HUES64 (cell line): Measurements from ENCODE around the gene EYS.

Experiments
- H3K27ac ChIP-seq: 2 replicates; pipeline ENCODE4 v1.7.0; 2013; ENCODE audit warnings: low read depth, low read length, inconsistent platforms
- H3K27me3 ChIP-seq: 2 replicates; pipeline ENCODE4 v1.6.1; 2013; ENCODE audit warnings: mild to moderate bottlenecking, low read length; ENCODE audit not compliant: insufficient read depth
- H3K36me3 ChIP-seq: 2 replicates; pipeline ENCODE4 v1.6.1; 2013; ENCODE audit warnings: mild to moderate bottlenecking, low read length; ENCODE audit not compliant: insufficient read depth
- H3K4me1 ChIP-seq: 2 replicates; pipeline ENCODE4 v1.6.1; 2013; ENCODE audit warnings: mild to moderate bottlenecking, low read length, moderate library complexity; ENCODE audit not compliant: insufficient read depth
- H3K4me3 ChIP-seq: 2 replicates; pipeline ENCODE4 v1.5.1; 2013; ENCODE audit warnings: mild to moderate bottlenecking, low read length, moderate library complexity
- H3K9ac ChIP-seq: 2 replicates; pipeline ENCODE4 v1.6.1; 2013; ENCODE audit warnings: mild to moderate bottlenecking, low read depth, low read length
- H3K9me3 ChIP-seq: 2 replicates; pipeline ENCODE4 v1.6.1; 2013; ENCODE audit warnings: low read depth, low read length; ENCODE audit not compliant: insufficient read depth
- WGBS: fragments of 150-250, 120-280 bp; methylation state at CpG from one replicate; pipeline ENCODE4 v1.1.7; 2013; ENCODE audit warnings: missing lambda C conversion rate; 5-methylcytosine and 5-hydroxymethylcytosine counted together

EYS gene

GRCh38 chr6:65692109-65692508, 14.9 kb downstream of the EYS start:
- Histone ChIP-seq H3K4me3 (no peak overlapping the region), H3K9me3 (no peaks in the 10 kb centered on the region), H3K27ac (no peak overlapping the region), H3K27me3 (no peaks in the 10 kb centered on the region), H3K36me3 (no peaks in the 10 kb centered on the region), H3K4me1 (no peaks in the 10 kb centered on the region), H3K9ac (no peak overlapping the region)
- 92% methylated on average over 3 of the region's 3 CpGs for WGBS

GRCh38 chr6:65680232-65680631, 26.8 kb downstream of the EYS start:
- Histone ChIP-seq H3K27me3 (no peaks in the 10 kb centered on the region), H3K4me3 (no peak overlapping the region), H3K4me1 (peaks cover 3% of the 10 kb centered on the region; the same call in 1 of the 2 replicates), H3K27ac (no peak overlapping the region), H3K9me3 (no peaks in the 10 kb centered on the region), H3K9ac (no peak overlapping the region), H3K36me3 (no peaks in the 10 kb centered on the region)

- H3K4me1 ChIP-seq, result peaks cover 3% of the 10 kb centered on the region; the same call in 1 of the 2 replicates
- H3K36me3 ChIP-seq, result no peaks in the 10 kb centered on the region
- H3K27me3 ChIP-seq, result no peaks in the 10 kb centered on the region
- H3K9ac ChIP-seq, result no peak overlapping the region
- no peak overlapping the region for H3K27ac ChIP-seq
- WGBS, result 75% methylated on average over 1 of the region's 1 CpG
- H3K9me3 ChIP-seq, result peaks cover 16% of the 10 kb centered on the region
- no peak overlapping the region for H3K4me3 ChIP-seq
These were observed 35.1 kb downstream of the EYS start for GRCh38 chr6:65671922-65672321.

GRCh38 chr6:65667916-65668656, 38.9 kb downstream of the EYS start:
- H3K4me3 ChIP-seq, result no peak overlapping the region
- no peak overlapping the region for H3K27ac ChIP-seq
- no peaks in the 10 kb centered on the region for H3K36me3 ChIP-seq
- peaks cover 3% of the 10 kb centered on the region; the same call in 1 of the 2 replicates for H3K4me1 ChIP-seq
- no peak overlapping the region for H3K9ac ChIP-seq
- peaks cover 2% of the 10 kb centered on the region for H3K9me3 ChIP-seq
- no peaks in the 10 kb centered on the region for H3K27me3 ChIP-seq

GRCh38 chr6:65650086-65650485, 56.9 kb downstream of the EYS start:
- Histone ChIP-seq H3K36me3 (no peaks in the 10 kb centered on the region), H3K4me1 (no peaks in the 10 kb centered on the region), H3K4me3 (no peak overlapping the region), H3K27me3 (no peaks in the 10 kb centered on the region), H3K9ac (no peak overlapping the region), H3K9me3 (no peaks in the 10 kb centered on the region), H3K27ac (no peak overlapping the region)

GRCh38 chr6:65649392-65649791, 57.6 kb downstream of the EYS start:
- WGBS, result 90% methylated on average over 2 of the region's 3 CpGs
- Histone ChIP-seq H3K27me3 (no peaks in the 10 kb centered on the region), H3K9me3 (no peaks in the 10 kb centered on the region), H3K36me3 (no peaks in the 10 kb centered on the region), H3K9ac (no peak overlapping the region), H3K27ac (no peak overlapping the region), H3K4me3 (no peak overlapping the region), H3K4me1 (no peaks in the 10 kb centered on the region)

- Histone ChIP-seq H3K9ac (no peak overlapping the region), H3K9me3 (no peaks in the 10 kb centered on the region), H3K36me3 (no peaks in the 10 kb centered on the region), H3K4me1 (no peaks in the 10 kb centered on the region), H3K27me3 (no peaks in the 10 kb centered on the region), H3K4me3 (no peak overlapping the region), H3K27ac (no peak overlapping the region)
- 95% methylated on average over 3 of the region's 3 CpGs for WGBS
These were observed 60.5 kb downstream of the EYS start for GRCh38 chr6:65646544-65646943.

- H3K27me3 ChIP-seq, result no peaks in the 10 kb centered on the region
- no peak overlapping the region for H3K27ac ChIP-seq
- no peaks in the 10 kb centered on the region for H3K9me3 ChIP-seq
- WGBS, result no CpG with 5 or more reads among the region's 1 CpG
- no peaks in the 10 kb centered on the region for H3K4me1 ChIP-seq
- H3K9ac ChIP-seq, result no peak overlapping the region
- no peak overlapping the region for H3K4me3 ChIP-seq
- H3K36me3 ChIP-seq, result no peaks in the 10 kb centered on the region
These were observed 64.2 kb downstream of the EYS start for GRCh38 chr6:65642776-65643175.

- Histone ChIP-seq H3K4me3 (no peak overlapping the region), H3K27me3 (no peaks in the 10 kb centered on the region), H3K27ac (no peak overlapping the region), H3K9me3 (no peaks in the 10 kb centered on the region), H3K4me1 (no peaks in the 10 kb centered on the region), H3K36me3 (no peaks in the 10 kb centered on the region), H3K9ac (no peak overlapping the region)
- WGBS, result 93% methylated on average over 22 of the region's 22 CpGs
These were observed 68.8 kb downstream of the EYS start for GRCh38 chr6:65638047-65638831.

- no peak overlapping the region for H3K4me3 ChIP-seq
- no peaks in the 10 kb centered on the region for H3K4me1 ChIP-seq
- H3K27me3 ChIP-seq, result no peaks in the 10 kb centered on the region
- 87% methylated on average over 12 of the region's 12 CpGs for WGBS
- H3K9ac ChIP-seq, result no peak overlapping the region
- no peaks in the 10 kb centered on the region for H3K36me3 ChIP-seq
- no peaks in the 10 kb centered on the region for H3K9me3 ChIP-seq
- H3K27ac ChIP-seq, result no peak overlapping the region
These were observed 69.6 kb downstream of the EYS start for GRCh38 chr6:65637289-65638046.

GRCh38 chr6:65633501-65633900, 73.5 kb downstream of the EYS start:
- WGBS, result 100% methylated on average over 1 of the region's 1 CpG
- Histone ChIP-seq H3K36me3 (no peaks in the 10 kb centered on the region), H3K9me3 (no peaks in the 10 kb centered on the region), H3K4me1 (no peaks in the 10 kb centered on the region), H3K27me3 (no peaks in the 10 kb centered on the region), H3K27ac (no peak overlapping the region), H3K9ac (no peak overlapping the region), H3K4me3 (no peak overlapping the region)
